ENCODE data around the gene SMTNL2. TPM values are rescaled to one million over a fixed set of nuclear protein-coding genes. Genes with fewer than 3 reads are reported as not detected.

SMTNL2 gene
- total RNA-seq, 1 donor = not detected

DNA sequence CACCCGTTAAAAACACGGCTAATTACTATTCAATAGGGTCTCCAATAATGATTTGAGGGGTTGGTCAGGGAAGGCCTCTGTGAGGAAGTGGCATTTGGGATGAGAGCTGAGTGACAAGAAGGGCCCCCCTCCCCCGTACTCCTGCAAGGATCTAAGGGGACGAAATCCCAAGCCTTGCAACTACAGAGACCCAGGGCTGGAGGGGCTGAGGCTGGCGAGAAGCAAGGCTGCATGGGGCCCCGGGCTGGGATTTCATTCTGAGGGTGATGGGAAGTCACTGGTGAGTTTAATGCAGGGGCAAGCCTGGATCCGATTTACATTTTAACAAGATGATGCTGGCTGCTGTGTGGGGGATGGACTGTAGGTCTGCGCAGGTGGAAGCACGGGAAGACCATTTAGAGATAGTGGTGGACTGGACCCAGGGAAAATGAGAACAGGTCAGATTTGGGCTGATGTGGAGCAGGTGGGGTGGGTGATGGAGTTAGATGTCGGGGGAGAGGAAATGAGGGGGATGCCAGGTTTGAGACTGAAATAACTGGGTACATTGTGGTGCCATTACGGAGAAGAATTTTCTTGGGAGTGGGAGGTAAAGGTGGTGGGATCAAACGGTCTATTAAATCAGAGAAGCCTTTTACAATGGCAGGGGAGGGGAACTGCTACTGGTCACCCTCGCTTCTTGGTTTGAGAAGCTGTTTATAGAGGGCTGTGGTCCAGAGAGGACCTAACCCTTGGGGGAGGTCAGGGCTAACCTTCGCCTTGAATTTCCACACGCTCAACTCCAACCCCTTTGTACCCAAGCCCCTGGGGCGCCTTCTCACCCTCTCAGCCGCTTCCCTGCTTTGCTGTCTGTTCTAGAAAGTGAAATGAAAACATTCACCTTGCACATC, 28.2 kb upstream of the SMTNL2 start:
- Histone ChIP-seq H3K27ac (ENCODE audit: low read depth, low read length) (peak overlapping the region; percentile 77), H3K4me2 (ENCODE audit: insufficient read depth, low read length) (peak overlapping the region; percentile 98)

DNA sequence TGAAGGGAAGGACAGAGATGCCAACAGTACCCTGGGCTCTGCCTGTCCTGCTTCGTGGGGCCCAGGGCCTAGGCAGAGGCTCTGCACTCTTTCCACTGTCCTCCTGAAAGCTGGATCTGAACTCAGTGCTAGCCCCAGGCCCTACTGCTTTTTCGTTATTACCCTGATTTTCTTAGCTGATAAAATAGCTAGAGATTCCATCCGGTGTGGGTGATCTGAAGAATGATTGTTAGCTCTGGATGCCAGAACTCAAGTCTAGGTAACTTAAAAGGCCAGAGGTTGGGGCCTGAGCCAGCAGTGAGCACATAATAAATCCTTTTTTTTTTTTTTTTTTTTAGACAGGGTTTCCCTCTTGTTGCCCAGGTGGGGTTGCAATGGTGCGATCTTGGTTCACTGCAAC, 27.3 kb upstream of the SMTNL2 start:
- H3K4me2 ChIP-seq (ENCODE audit: insufficient read depth, low read length) = no peak overlapping the region
- no peak overlapping the region for H3K27ac ChIP-seq (ENCODE audit: low read depth, low read length)
- H4K20me1 ChIP-seq (ENCODE audit: insufficient read depth, low read length) = peaks cover 7% of the 10 kb centered on the region
- H3K36me3 ChIP-seq (ENCODE audit: insufficient read depth, low read length) = peaks cover 17% of the 10 kb centered on the region
- H3K27me3 ChIP-seq (ENCODE audit: insufficient read depth, low read length) = no peaks in the 10 kb centered on the region
- H2AFZ ChIP-seq (ENCODE audit: low read length) = no peak overlapping the region
- peak; percentile 54 for DNase-seq (ENCODE audit: insufficient read length, low spot score, missing footprints)
- no peaks in the 10 kb centered on the region for H3K9me3 ChIP-seq (ENCODE audit: low read depth, low read length)
- peaks cover 26% of the 10 kb centered on the region for H3K79me2 ChIP-seq (ENCODE audit: insufficient read depth, low read length)
- TF ChIP-seq, protein P1, sequence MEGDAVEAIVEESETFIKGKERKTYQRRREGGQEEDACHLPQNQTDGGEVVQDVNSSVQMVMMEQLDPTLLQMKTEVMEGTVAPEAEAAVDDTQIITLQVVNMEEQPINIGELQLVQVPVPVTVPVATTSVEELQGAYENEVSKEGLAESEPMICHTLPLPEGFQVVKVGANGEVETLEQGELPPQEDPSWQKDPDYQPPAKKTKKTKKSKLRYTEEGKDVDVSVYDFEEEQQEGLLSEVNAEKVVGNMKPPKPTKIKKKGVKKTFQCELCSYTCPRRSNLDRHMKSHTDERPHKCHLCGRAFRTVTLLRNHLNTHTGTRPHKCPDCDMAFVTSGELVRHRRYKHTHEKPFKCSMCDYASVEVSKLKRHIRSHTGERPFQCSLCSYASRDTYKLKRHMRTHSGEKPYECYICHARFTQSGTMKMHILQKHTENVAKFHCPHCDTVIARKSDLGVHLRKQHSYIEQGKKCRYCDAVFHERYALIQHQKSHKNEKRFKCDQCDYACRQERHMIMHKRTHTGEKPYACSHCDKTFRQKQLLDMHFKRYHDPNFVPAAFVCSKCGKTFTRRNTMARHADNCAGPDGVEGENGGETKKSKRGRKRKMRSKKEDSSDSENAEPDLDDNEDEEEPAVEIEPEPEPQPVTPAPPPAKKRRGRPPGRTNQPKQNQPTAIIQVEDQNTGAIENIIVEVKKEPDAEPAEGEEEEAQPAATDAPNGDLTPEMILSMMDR (IDR thresholded peaks at IDR 0.05; ENCODE audit: extremely low read depth, low read depth, low read length) = no peak
- H3K4me1 ChIP-seq (ENCODE audit: insufficient read depth, low read length) = peaks cover 19% of the 10 kb centered on the region
- H3K4me3 ChIP-seq (ENCODE audit: insufficient read depth, low read length) = no peak overlapping the region

More for the DNA sequence above, 28.2 kb upstream of the SMTNL2 start:
- Histone ChIP-seq H2AFZ (ENCODE audit: low read length) (peak overlapping the region; percentile 99), H3K79me2 (ENCODE audit: insufficient read depth, low read length) (peaks cover 26% of the 10 kb centered on the region), H3K36me3 (ENCODE audit: insufficient read depth, low read length) (peaks cover 23% of the 10 kb centered on the region), H3K4me1 (ENCODE audit: insufficient read depth, low read length) (peaks cover 19% of the 10 kb centered on the region), H3K27me3 (ENCODE audit: insufficient read depth, low read length) (no peaks in the 10 kb centered on the region), H4K20me1 (ENCODE audit: insufficient read depth, low read length) (peaks cover 7% of the 10 kb centered on the region), H3K9me3 (ENCODE audit: low read depth, low read length) (no peaks in the 10 kb centered on the region), H3K4me3 (ENCODE audit: insufficient read depth, low read length) (peak overlapping the region; percentile 99)
- TF ChIP-seq, protein P1 (IDR thresholded peaks at IDR 0.05; ENCODE audit: extremely low read depth, low read depth, low read length) = no peak
- peak; percentile 89 for DNase-seq (ENCODE audit: insufficient read length, low spot score, missing footprints)

DNA sequence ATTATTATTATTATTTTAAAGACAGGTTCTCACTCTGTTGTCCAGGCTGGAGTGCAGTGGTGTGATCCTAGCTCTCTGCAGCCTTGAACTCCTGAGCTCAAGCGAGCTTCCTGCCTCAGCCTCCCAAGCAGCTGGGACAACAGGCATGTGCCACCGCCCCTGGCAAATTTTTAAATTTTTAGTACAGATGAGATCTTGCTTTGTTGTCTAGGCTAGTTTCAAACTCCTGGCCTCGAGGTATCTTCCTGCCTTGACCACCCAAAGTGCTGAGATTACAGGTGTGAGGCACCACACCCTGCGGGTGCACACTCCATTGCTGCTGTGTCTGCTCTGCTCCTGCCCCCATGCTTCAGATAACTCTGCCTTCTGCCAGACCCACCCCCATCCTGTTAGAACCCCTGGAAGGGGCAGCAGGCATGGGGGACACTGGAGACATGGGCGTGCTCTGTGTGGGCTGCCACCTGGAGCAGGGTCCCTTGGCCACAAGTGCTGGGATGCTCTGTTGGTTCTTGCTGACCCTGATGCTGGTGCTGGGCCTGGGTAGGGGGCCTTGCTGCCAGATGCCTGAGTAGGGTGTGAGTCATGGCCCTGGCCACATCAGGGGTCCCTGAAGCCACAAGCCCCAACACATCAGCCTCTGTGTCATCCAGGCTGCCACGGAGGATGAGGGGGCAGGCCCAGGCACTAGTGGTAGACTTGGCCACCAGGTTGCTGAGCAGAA, 26.5 kb upstream of the SMTNL2 start:
- Histone ChIP-seq H4K20me1 (ENCODE audit: insufficient read depth, low read length) (peaks cover 7% of the 10 kb centered on the region), H3K4me2 (ENCODE audit: insufficient read depth, low read length) (no peak overlapping the region), H3K9me3 (ENCODE audit: low read depth, low read length) (no peaks in the 10 kb centered on the region), H2AFZ (ENCODE audit: low read length) (no peak overlapping the region), H3K27me3 (ENCODE audit: insufficient read depth, low read length) (no peaks in the 10 kb centered on the region), H3K4me1 (ENCODE audit: insufficient read depth, low read length) (peaks cover 24% of the 10 kb centered on the region), H3K27ac (ENCODE audit: low read depth, low read length) (no peak overlapping the region), H3K79me2 (ENCODE audit: insufficient read depth, low read length) (peaks cover 26% of the 10 kb centered on the region), H3K4me3 (ENCODE audit: insufficient read depth, low read length) (no peak overlapping the region), H3K36me3 (ENCODE audit: insufficient read depth, low read length) (peaks cover 10% of the 10 kb centered on the region)
- TF ChIP-seq, protein P1 (IDR thresholded peaks at IDR 0.05; ENCODE audit: extremely low read depth, low read depth, low read length) = no peak
- peak; percentile 68 for DNase-seq (ENCODE audit: insufficient read length, low spot score, missing footprints)

Data from osteoblast (primary cell).